ENCODE results near the gene OR6C74.

The OR6C74 gene

GRCh38 chr12:55244309-55244708 lies at the start of gene OR6C74:
Gene OR6C74 (plus strand): TSS chr12:55244609. CDS start chr12:55247288, 2,679 bp downstream.
- no peak for DNase-seq (ENCODE audit: low read depth in 3 of 3)

GRCh38 chr12:55220725-55221124 lies 23.7 kb upstream of the OR6C74 start, which contains the start of gene OR10A7:
Gene OR10A7 (plus strand): TSS chr12:55221025. CDS start chr12:55221025, 0 bp downstream.
- DNase-seq (ENCODE audit: low read depth in 3 of 3), result no peak

- no peak for DNase-seq (ENCODE audit: low read depth in 3 of 3)
These were observed 17.9 kb upstream of the OR6C74 start for GRCh38 chr12:55226523-55226922.

- DNase-seq (ENCODE audit: low read depth in 3 of 3), result no peak
These were observed 16.8 kb upstream of the OR6C74 start for GRCh38 chr12:55227643-55228042.

GRCh38 chr12:55246159-55246558 lies 1.8 kb downstream of the OR6C74 start:
- DNase-seq (ENCODE audit: low read depth in 3 of 3), result no peak

GRCh38 chr12:55250944-55251343 lies 6.5 kb downstream of the OR6C74 start:
- no peak for DNase-seq (ENCODE audit: low read depth in 3 of 3)

- DNase-seq (ENCODE audit: low read depth in 3 of 3), result no peak
These were observed 8.9 kb downstream of the OR6C74 start for GRCh38 chr12:55253281-55253680.

- DNase-seq (ENCODE audit: low read depth in 3 of 3), result no peak
These were observed 12.4 kb downstream of the OR6C74 start for GRCh38 chr12:55256831-55257230.

GRCh38 chr12:55258303-55258702 lies 13.9 kb downstream of the OR6C74 start:
- no peak for DNase-seq (ENCODE audit: low read depth in 3 of 3)

- no peak for DNase-seq (ENCODE audit: low read depth in 3 of 3)
These were observed 36.6 kb downstream of the OR6C74 start for GRCh38 chr12:55280991-55281390.

GRCh38 chr12:55289999-55290398 lies 45.6 kb downstream of the OR6C74 start:
- DNase-seq (ENCODE audit: low read depth in 3 of 3), result no peak

Data from stimulated activated CD4-positive, alpha-beta T cell treated with anti-CD3 and anti-CD28 coated beads, TNF-alpha, amount 100 ng/mL, for 4 hours (primary cell).